HCT116 (cell line): ENCODE results near the gene TMA7B. TPM values are rescaled to one million over a fixed set of nuclear protein-coding genes. Genes with fewer than 3 reads are reported as not detected.
"Not testable (repeated sequence)": the region's sequence is repeated elsewhere in the genome, so short reads cannot be mapped to it uniquely, and the experiment has no call there.

Experiments used
- ATAC-seq: fragments of 200-7000 bp; cut with Tn5 transposase; 2 replicates; pipeline ENCODE4 v1.9.1; 2020; ENCODE audit warnings: mild to moderate bottlenecking, moderate library complexity
- BruUV-seq: library from RNA; stranded (reverse); fragments of 400-500 nt; replicated peaks from 2 replicates; lab custom pipeline; 2021; lab: Mats Ljungman, UMichigan
- CTCF ChIA-PET: fragments of 300-600 bp; sonication (Branson Sonifier 250); formaldehyde crosslinking; loops from one replicate; lab custom pipeline; 2021; ENCODE audit warnings: antibody characterized with exemption; lab: Charles Lee
- POLR2A ChIA-PET: fragments of 300-600, 350-600 bp; sonication (Branson Sonifier 250); formaldehyde crosslinking; loops from one replicate; lab custom pipeline; 2021; ENCODE audit warnings: antibody characterized with exemption; lab: Charles Lee
- RAD21 ChIA-PET, 2 experiments: fragments of 300-600 bp; sonication (Branson Sonifier 250); formaldehyde crosslinking; loops; one replicate each; lab custom pipeline; 2023; ENCODE audit warnings: low total read pairs in 2 of 2; ENCODE audit not compliant: uncharacterized antibody in 2 of 2, unreplicated experiment in 2 of 2, low non-redundant PET in 1 of 2; lab: Charles Lee
- DNase-seq: peaks from one replicate; pipeline ENCODE4 v3.0.0-alpha.2; 2010; ENCODE audit warnings: low read depth, low spot score
- H2AFZ ChIP-seq: fragments of 200-600 bp; shearing (Covaris generic), sonication (generic); 2 replicates; pipeline ENCODE4 v1.6.1; 2017; ENCODE audit warnings: low read depth, mixed run types, mixed read lengths, antibody characterized with exemption, low read length; ENCODE audit not compliant: poor library complexity, severe bottlenecking
- H3K27ac ChIP-seq: 2 replicates; pipeline ENCODE4 v1.5.1; 2012; ENCODE audit warnings: low read depth, low read length
- H3K27me3 ChIP-seq: fragments of 200-600 bp; sonication (generic); 2 replicates; pipeline ENCODE4 v1.6.1; 2016; ENCODE audit warnings: mixed run types, low read length, mixed read lengths; ENCODE audit not compliant: insufficient read depth
- H3K36me3 ChIP-seq, 2 experiments: fragments of 200-500 bp in 1 of 2; fragments of 200-600 bp in 1 of 2; sonication (Bioruptor generic) in 1 of 2; sonication (generic) in 1 of 2; 2 replicates each; pipeline versions ENCODE4 v1.5.1 to v1.6.1; 2014 to 2016; ENCODE audit warnings: low read length in 2 of 2, inconsistent platforms in 1 of 2, mixed read lengths in 1 of 2, mixed run types in 1 of 2; ENCODE audit not compliant: insufficient read depth in 2 of 2, control insufficient read depth in 1 of 2
- H3K4me1 ChIP-seq, 2 experiments: fragments of 200-600 bp in 1 of 2; sonication (generic) in 1 of 2; 2 replicates each; pipeline versions ENCODE4 v1.5.1 to v1.6.1; 2012 to 2017; ENCODE audit warnings: low read length in 2 of 2, inconsistent platforms in 1 of 2, mild to moderate bottlenecking in 1 of 2, mixed read lengths in 1 of 2, mixed run types in 1 of 2, moderate library complexity in 1 of 2; ENCODE audit not compliant: insufficient read depth in 2 of 2, control insufficient read depth in 1 of 2
- H3K4me2 ChIP-seq: fragments of 200-600 bp; sonication (generic); 2 replicates; pipeline ENCODE4 v1.6.1; 2017; ENCODE audit warnings: mixed run types, low read length, mixed read lengths
- H3K4me3 ChIP-seq, 2 experiments: fragments of 200-600 bp in 1 of 2; sonication (generic) in 1 of 2; replicated peaks in 1 of 2; 2 replicates each; pipeline ENCODE4 v1.5.1; 2011 to 2016; ENCODE audit warnings: low read length in 2 of 2, control low read depth in 1 of 2, low read depth in 1 of 2, mild to moderate bottlenecking in 1 of 2, mixed read lengths in 1 of 2, mixed run types in 1 of 2
- H3K79me2 ChIP-seq: fragments of 200-600 bp; sonication (generic); 2 replicates; pipeline ENCODE4 v1.6.1; 2017; ENCODE audit warnings: mild to moderate bottlenecking, mixed run types, low read length, moderate library complexity, mixed read lengths; ENCODE audit not compliant: insufficient read depth
- H3K9ac ChIP-seq: fragments of 200-600 bp; sonication (generic); 2 replicates; pipeline ENCODE4 v1.6.1; 2016; ENCODE audit warnings: low read length, mixed read lengths
- H3K9me2 ChIP-seq: fragments of 200-600 bp; sonication (generic), shearing (Covaris generic); 2 replicates; pipeline ENCODE4 v1.6.1; 2017; ENCODE audit warnings: mixed run types, mild to moderate bottlenecking, moderate library complexity; ENCODE audit not compliant: insufficient read depth
- H3K9me3 ChIP-seq, 2 experiments: fragments of 200-500 bp in 1 of 2; fragments of 200-600 bp in 1 of 2; sonication (Bioruptor generic) in 1 of 2; sonication (generic) in 1 of 2; 2 replicates each; pipeline ENCODE4 v1.6.1; 2014 to 2017; ENCODE audit warnings: low read length in 2 of 2, mixed read lengths in 2 of 2, inconsistent platforms in 1 of 2, low read depth in 1 of 2, mild to moderate bottlenecking in 1 of 2, mixed run types in 1 of 2, moderate library complexity in 1 of 2; ENCODE audit not compliant: control insufficient read depth in 1 of 2, insufficient read depth in 1 of 2
- H4K20me1 ChIP-seq: fragments of 200-600 bp; sonication (generic), shearing (Covaris generic); 2 replicates; pipeline ENCODE4 v1.6.1; 2017; ENCODE audit warnings: mixed run types, mild to moderate bottlenecking, moderate library complexity; ENCODE audit not compliant: insufficient read depth
- CTCF ChIP-seq, 3 experiments: fragments of 200-600 bp in 1 of 3; sonication (generic) in 1 of 3; IDR thresholded peaks in 2 of 3; conservative IDR thresholded peaks in 1 of 3; 2 replicates each; pipeline ENCODE4 v1.5.1; 2012 to 2017; ENCODE audit warnings: low read depth in 2 of 3, low read length in 2 of 3, antibody characterized with exemption in 1 of 3, borderline replicate concordance in 1 of 3, control low read depth in 1 of 3, mild to moderate bottlenecking in 1 of 3, mixed read lengths in 1 of 3, mixed run types in 1 of 3, moderate library complexity in 1 of 3; ENCODE audit not compliant: insufficient read depth in 1 of 3
- EZH2 ChIP-seq: fragments of 200-600 bp; sonication (generic); IDR thresholded peaks from 2 replicates; pipeline ENCODE4 v1.6.1; 2017; ENCODE audit warnings: antibody characterized with exemption, mixed run types
- FOSL1 ChIP-seq: IDR thresholded peaks from 2 replicates; pipeline ENCODE4 v1.6.1; 2012; ENCODE audit warnings: low read depth
- MAX ChIP-seq: IDR thresholded peaks from 2 replicates; pipeline ENCODE4 v1.6.1; 2012
- SP1 ChIP-seq: IDR thresholded peaks from 2 replicates; pipeline ENCODE4 v1.6.1; 2012; ENCODE audit warnings: low read depth
- SRF ChIP-seq: IDR thresholded peaks from 2 replicates; pipeline ENCODE4 v1.6.1; 2012; ENCODE audit warnings: low read depth
- TCF7L2 ChIP-seq: IDR thresholded peaks from 2 replicates; pipeline ENCODE4 v1.7.0; 2011; ENCODE audit warnings: borderline replicate concordance, inconsistent platforms; ENCODE audit not compliant: insufficient read depth, insufficient read length; ENCODE audit errors: extremely low read depth
- ZFX ChIP-seq: fragments of 450-650 bp; IDR thresholded peaks from 2 replicates; pipeline ENCODE4 v1.6.1; 2017
- ZNF274 ChIP-seq: fragments of 200-500 bp; sonication (Bioruptor generic); IDR thresholded peaks from 2 replicates; pipeline ENCODE4 v1.6.1; 2014; ENCODE audit warnings: mild to moderate bottlenecking, low read depth, low read length, inconsistent platforms
- intact Hi-C: fragments of 100-400 bp; cut with micrococcal nuclease; formaldehyde crosslinking; loops from 2 replicates; pipeline ENCODE4 v1.10.0; 2022
- total RNA-seq: library from RNA; stranded (reverse); gene quantifications from one replicate; pipeline ENCODE4 v1.2.1, GENCODE V29; 2021; ENCODE audit not compliant: unreplicated experiment

TMA7B gene
- total RNA-seq, 1 experiment from 2014 or later = not detected

GRCh38 chr22:39951603-39952293, 8.4 kb upstream of the TMA7B start:
- H3K79me2 ChIP-seq, ATAC-seq, POLR2A ChIA-PET, H3K9ac ChIP-seq, H3K27me3 ChIP-seq, H2AFZ ChIP-seq, CTCF ChIA-PET, BruUV-seq, H3K4me2 ChIP-seq, H3K9me2 ChIP-seq, H3K9me3 ChIP-seq, H4K20me1 ChIP-seq, RAD21 ChIA-PET, H3K4me3 ChIP-seq, DNase-seq, H3K27ac ChIP-seq, intact Hi-C loops, H3K36me3 ChIP-seq: not testable (repeated sequence)
- peaks cover 11 to 12% of the 10 kb centered on the region in 2 experiments; a peak in 3 of 4 replicates for H3K4me1 ChIP-seq

- DNase-seq = no peak
- intact Hi-C loops = no loop called here
- no peak for ATAC-seq
- POLR2A ChIA-PET = no interaction called here
- Histone ChIP-seq H3K9me2 (no peaks in the 10 kb centered on the region), H3K27me3 (no peaks in the 10 kb centered on the region), H3K79me2 (no peaks in the 10 kb centered on the region), H3K36me3 (no peaks in the 10 kb centered on the region), H3K4me1 (peaks cover 9 to 11% of the 10 kb centered on the region in 2 experiments; a peak in 3 of 4 replicates), H2AFZ (no peak overlapping the region), H3K9me3 (no peaks in the 10 kb centered on the region), H4K20me1 (no peaks in the 10 kb centered on the region), H3K4me2 (no peak overlapping the region), H3K4me3 (no peak overlapping the region), H3K9ac (no peak overlapping the region), H3K27ac (no peak overlapping the region)
- TF ChIP-seq ZNF274 (no peak), CTCF (IDR thresholded peaks at IDR 0.05 in 2 of 3, conservative IDR thresholded peaks at IDR 0.05 in 1 of 3; ENCODE audit: borderline replicate concordance in 1 of 3, insufficient read depth in 1 of 3, low read depth in 2 of 3, low read length in 2 of 3) (no peak), SP1 (no peak), EZH2 (no peak), MAX (no peak), SRF (no peak), ZFX (no peak), FOSL1 (no peak), TCF7L2 (no peak)
- RAD21 ChIA-PET = no interaction called here
- CTCF ChIA-PET = no interaction called here
- BruUV-seq = no TSS peak
Observed at GRCh38 chr22:39952347-39952746, 7.8 kb upstream of the TMA7B start.
